Measurements from ENCODE around the gene JPT1. TPM values are rescaled to one million over a fixed set of nuclear protein-coding genes. Genes with fewer than 3 reads are reported as not detected.

Gene JPT1
- total and polyA plus RNA-seq, 2 donors (not counting 3 experiments of a cell fraction or from before 2014, with no cell fraction given), result 212 to 352 TPM

DNA sequence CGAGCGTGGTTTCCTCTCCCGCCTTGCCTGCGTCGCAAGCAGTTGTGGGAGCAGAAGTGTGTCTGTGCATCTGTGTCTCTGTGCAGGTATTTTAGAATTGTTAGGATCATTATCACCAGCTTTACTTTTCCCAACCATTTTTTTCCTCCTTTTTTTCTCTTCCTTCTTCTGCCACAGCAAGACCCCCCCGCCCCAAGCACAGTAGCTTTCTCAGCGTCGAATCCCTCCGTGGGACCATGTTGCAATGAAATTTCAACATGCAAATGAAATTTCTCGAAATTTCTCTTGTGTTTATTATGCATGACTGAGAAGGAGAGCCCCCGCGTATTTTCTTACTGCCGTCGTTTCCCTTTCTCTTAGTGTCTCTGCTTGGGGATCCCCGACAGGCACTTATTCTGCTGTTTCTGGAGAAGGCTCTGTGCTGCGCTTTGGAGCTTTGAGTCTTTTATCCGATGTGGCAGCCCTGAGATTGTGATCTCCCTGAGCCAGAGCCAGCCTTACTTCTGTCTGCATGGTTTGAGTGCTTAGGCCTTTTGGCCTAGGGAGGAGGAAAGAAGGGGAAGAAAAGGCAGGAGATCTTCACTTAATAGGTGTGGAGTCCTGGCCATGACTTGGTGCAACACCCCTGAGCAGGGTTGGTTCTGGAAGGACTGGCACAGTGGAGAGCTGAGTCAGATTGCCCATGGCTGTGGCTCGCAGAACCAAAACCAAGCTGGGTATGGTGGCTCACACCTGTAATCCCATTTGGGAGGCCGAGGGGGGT, 39.6 kb downstream of the JPT1 start:
- FAIRE-seq, result no peak
- intact Hi-C loops (cut with micrococcal nuclease) (loop anchor here (1.0 kb wide), 7 partner anchors 10 to 298 kb away; partner anchors contain the start of genes JPT1, NT5C and NUP85), dilution Hi-C loops (cut with MboI; ENCODE audit: extremely low pct_ligation_motif_present, low sequenced_read_pairs) (no loop called here)
- BruUV-seq (replicated peaks), result no TSS peak
- Histone ChIP-seq H3K4me2 (ENCODE audit: insufficient read depth, low read length) (peak overlapping the region; percentile 68), H3K4me1 (ENCODE audit: control insufficient read depth, extremely low read depth, insufficient read depth, low read length) (peaks cover 7% of the 10 kb centered on the region), H2AFZ (ENCODE audit: low read depth, low read length) (peak overlapping the region; percentile 88), H4K20me1 (replicated peaks; ENCODE audit: control insufficient read depth, extremely low read depth, insufficient read depth, low read length) (no peaks in the 10 kb centered on the region), H3K27ac (ENCODE audit: insufficient read depth, low read depth, low read length) (peak overlapping the region; percentile 44), H3K9me1 (replicated peaks; ENCODE audit: control insufficient read depth, extremely low read depth, insufficient read depth, low read length) (no peaks in the 10 kb centered on the region), H3K27me3 (ENCODE audit: control insufficient read depth in 2 of 2, insufficient read depth in 2 of 2, low read length in 2 of 2) (no peaks in the 10 kb centered on the region), H3K36me3 (ENCODE audit: control insufficient read depth in 2 of 2, extremely low read depth in 1 of 2, insufficient read depth in 2 of 2, low read length in 2 of 2) (peaks cover 0 to 3% of the 10 kb centered on the region in 2 experiments), H3K4me3 (replicated peaks in 1 of 3; ENCODE audit: insufficient read depth in 1 of 3, low read depth in 1 of 3, low read length in 3 of 3) (peak overlapping the region in 2 of 3 experiments; percentile 45 to 47), H3K79me2 (ENCODE audit: control insufficient read depth, insufficient read depth, low read length) (no peaks in the 10 kb centered on the region), H3K9me3 (replicated peaks; ENCODE audit: control insufficient read depth, insufficient read depth, low read length) (no peaks in the 10 kb centered on the region), H3K9ac (replicated peaks; ENCODE audit: extremely low read depth, insufficient read depth, low read length) (peak overlapping the region; percentile 42)
- DNase-seq (ENCODE audit: low read depth, low spot score), result no peak
- POLR2A ChIA-PET, result interaction anchor here (1.0 to 1.5 kb wide), 6 partner anchors 10 to 87 kb away, joined by 3 to 12 read pairs (median 6); partner anchors contain the start of genes JPT1 and NT5C
- TF ChIP-seq MAX (IDR thresholded peaks at IDR 0.05; ENCODE audit: insufficient read depth, insufficient read length) (no peak), EZH2 (IDR thresholded peaks at IDR 0.05; ENCODE audit: borderline replicate concordance, low read depth, low read length, severe bottlenecking) (no peak), POLR2A (IDR thresholded peaks at IDR 0.05; ENCODE audit: low read depth, low read length) (no peak), GATA2 (IDR thresholded peaks at IDR 0.05; ENCODE audit: insufficient read depth, insufficient read length, low read depth, low read length) (no peak), FOS (IDR thresholded peaks at IDR 0.05; ENCODE audit: borderline replicate concordance, insufficient read depth, low read length) (no peak), POLR2AphosphoS5 (IDR thresholded peaks at IDR 0.05; ENCODE audit: insufficient read depth, low read depth, low read length) (no peak), MYC (IDR thresholded peaks at IDR 0.05; ENCODE audit: low read depth, low read length) (no peak)
- CTCF ChIA-PET, result interaction anchor here (0.7 to 5.5 kb wide), 57 partner anchors 10 to 326 kb away, joined by 3 to 257 read pairs (median 6); partner anchors contain the start of genes CDR2L, MIF4GD, MRPL58 and NT5C
